Dermis microvascular lymphatic vessel endothelial cell (primary cell): ENCODE results near the gene YOD1. TPM values are rescaled to one million over a fixed set of nuclear protein-coding genes. Genes with fewer than 3 reads are reported as not detected.
A peak's percentile ranks its signal among the peaks of the same experiment; 100 is the strongest.

Experiments used
- DNase-seq, 2 donors: peaks; one replicate each; pipeline versions ENCODE4 v3.0.0 to v3.0.0-alpha.2; 2010; ENCODE audit warnings: low read depth in 2 of 2
- total RNA-seq: library from RNA; depleted of rRNA; stranded (reverse); fragments of >200 nt; gene quantifications from 2 replicates; pipeline ENCODE4 v1.2.1, GENCODE V29; 2014

The YOD1 gene
- total RNA-seq, 1 donor from 2014 or later, result 5.1 TPM

- DNase-seq, result no peak
Measured at GRCh38 chr1:207073906-207074820, 23.2 kb upstream of the YOD1 start.

GRCh38 chr1:207072233-207072632 is 21.2 kb upstream of the YOD1 start:
- DNase-seq, result no peak

- no peak for DNase-seq
Measured at GRCh38 chr1:207071426-207071825, 20.4 kb upstream of the YOD1 start.

GRCh38 chr1:207070811-207071210 is 19.8 kb upstream of the YOD1 start:
- no peak for DNase-seq

- no peak for DNase-seq
Measured at GRCh38 chr1:207069858-207070506, 19.0 kb upstream of the YOD1 start.

GRCh38 chr1:207069061-207069460 is 18.1 kb upstream of the YOD1 start:
- DNase-seq, result no peak

- DNase-seq, result no peak
Measured at GRCh38 chr1:207067665-207068064, 16.7 kb upstream of the YOD1 start.

- DNase-seq, result no peak
Measured at GRCh38 chr1:207067185-207067584, 16.2 kb upstream of the YOD1 start.

- no peak for DNase-seq
Measured at GRCh38 chr1:207064561-207064960, 13.6 kb upstream of the YOD1 start.

GRCh38 chr1:207063014-207063413 is 12.0 kb upstream of the YOD1 start:
- no peak for DNase-seq

- DNase-seq, result no peak
Measured at GRCh38 chr1:207062058-207062457, 11.1 kb upstream of the YOD1 start.

GRCh38 chr1:207060596-207060995 is 9.6 kb upstream of the YOD1 start:
- no peak for DNase-seq

GRCh38 chr1:207059881-207060280 is 8.9 kb upstream of the YOD1 start:
- DNase-seq, result no peak

GRCh38 chr1:207058878-207059867 is 8.2 kb upstream of the YOD1 start:
- DNase-seq, result no peak

- no peak for DNase-seq
Measured at GRCh38 chr1:207058252-207058651, 7.2 kb upstream of the YOD1 start.

GRCh38 chr1:207056673-207057072 is 5.7 kb upstream of the YOD1 start:
- DNase-seq, result no peak

GRCh38 chr1:207055386-207056001 is 4.5 kb upstream of the YOD1 start:
- no peak for DNase-seq

- DNase-seq, result no peak
Measured at GRCh38 chr1:207054491-207054890, 3.5 kb upstream of the YOD1 start.

- peak; percentile 52 to 72 for DNase-seq
Measured at GRCh38 chr1:207052911-207053769, 2.1 kb upstream of the YOD1 start, which contains the start of gene PFKFB2. Gene PFKFB2, plus strand, starts transcription at chr1:207053275. Its CDS starts 1,443 bp downstream, at chr1:207054718.
